ENCODE data around the gene LRRC66. TPM values are rescaled to one million over a fixed set of nuclear protein-coding genes. Genes with fewer than 3 reads are reported as not detected.

LRRC66 gene
- total and polyA plus RNA-seq, 2 of the 13 experiments (the other 11 are each of a cell fraction or from before 2014, with no cell fraction given): not detected

DNA sequence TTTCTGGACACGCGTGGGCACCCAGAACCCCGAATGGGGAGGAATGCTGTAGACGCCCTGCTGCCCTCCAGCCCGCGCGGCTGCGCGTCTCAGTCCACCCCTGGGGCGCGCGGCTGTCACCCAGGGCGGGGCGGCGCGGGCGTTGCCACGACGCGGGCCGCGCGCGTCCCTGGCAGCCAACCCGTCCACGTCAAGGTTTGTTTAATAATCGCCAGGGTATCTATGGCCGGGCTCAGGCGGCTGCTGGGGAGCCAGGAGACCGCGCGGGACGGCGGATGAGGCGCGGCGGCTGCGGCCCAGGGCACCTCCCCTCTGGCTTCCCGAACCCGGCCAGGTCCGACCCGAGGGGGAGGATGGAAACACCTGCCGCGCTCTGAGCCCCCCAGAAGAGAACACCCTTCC is 31.1 kb upstream of the LRRC66 start, which contains the start of gene SPATA18 (continued):
- TF ChIP-seq, protein P1, sequence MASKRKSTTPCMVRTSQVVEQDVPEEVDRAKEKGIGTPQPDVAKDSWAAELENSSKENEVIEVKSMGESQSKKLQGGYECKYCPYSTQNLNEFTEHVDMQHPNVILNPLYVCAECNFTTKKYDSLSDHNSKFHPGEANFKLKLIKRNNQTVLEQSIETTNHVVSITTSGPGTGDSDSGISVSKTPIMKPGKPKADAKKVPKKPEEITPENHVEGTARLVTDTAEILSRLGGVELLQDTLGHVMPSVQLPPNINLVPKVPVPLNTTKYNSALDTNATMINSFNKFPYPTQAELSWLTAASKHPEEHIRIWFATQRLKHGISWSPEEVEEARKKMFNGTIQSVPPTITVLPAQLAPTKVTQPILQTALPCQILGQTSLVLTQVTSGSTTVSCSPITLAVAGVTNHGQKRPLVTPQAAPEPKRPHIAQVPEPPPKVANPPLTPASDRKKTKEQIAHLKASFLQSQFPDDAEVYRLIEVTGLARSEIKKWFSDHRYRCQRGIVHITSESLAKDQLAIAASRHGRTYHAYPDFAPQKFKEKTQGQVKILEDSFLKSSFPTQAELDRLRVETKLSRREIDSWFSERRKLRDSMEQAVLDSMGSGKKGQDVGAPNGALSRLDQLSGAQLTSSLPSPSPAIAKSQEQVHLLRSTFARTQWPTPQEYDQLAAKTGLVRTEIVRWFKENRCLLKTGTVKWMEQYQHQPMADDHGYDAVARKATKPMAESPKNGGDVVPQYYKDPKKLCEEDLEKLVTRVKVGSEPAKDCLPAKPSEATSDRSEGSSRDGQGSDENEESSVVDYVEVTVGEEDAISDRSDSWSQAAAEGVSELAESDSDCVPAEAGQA (IDR thresholded peaks at IDR 0.05; ENCODE audit: low read depth): no peak
- TF ChIP-seq, protein P1 (CRISPR knock-in tag; IDR thresholded peaks at IDR 0.05; ENCODE audit: borderline replicate concordance): no peak
- TF ChIP-seq RFX1 (IDR thresholded peaks at IDR 0.05) (no peak), ZNF773 (CRISPR knock-in tag; IDR thresholded peaks at IDR 0.05; ENCODE audit: borderline replicate concordance) (no peak), GTF3A (CRISPR knock-in tag; conservative IDR thresholded peaks at IDR 0.05) (no peak), BHLHE40 (IDR thresholded peaks at IDR 0.05; ENCODE audit: low read length) (no peak), RBFOX2 (IDR thresholded peaks at IDR 0.05; ENCODE audit: low read depth, low read length) (peak; percentile 74), ZNF282 (IDR thresholded peaks at IDR 0.05; ENCODE audit: partially characterized antibody) (no peak), ZNF225 (CRISPR knock-in tag; IDR thresholded peaks at IDR 0.05) (no peak), NFRKB (IDR thresholded peaks at IDR 0.05) (no peak), CENPT (CRISPR knock-in tag; IDR thresholded peaks at IDR 0.05; ENCODE audit: low read depth) (no peak)
- TF ChIP-seq, protein P2, sequence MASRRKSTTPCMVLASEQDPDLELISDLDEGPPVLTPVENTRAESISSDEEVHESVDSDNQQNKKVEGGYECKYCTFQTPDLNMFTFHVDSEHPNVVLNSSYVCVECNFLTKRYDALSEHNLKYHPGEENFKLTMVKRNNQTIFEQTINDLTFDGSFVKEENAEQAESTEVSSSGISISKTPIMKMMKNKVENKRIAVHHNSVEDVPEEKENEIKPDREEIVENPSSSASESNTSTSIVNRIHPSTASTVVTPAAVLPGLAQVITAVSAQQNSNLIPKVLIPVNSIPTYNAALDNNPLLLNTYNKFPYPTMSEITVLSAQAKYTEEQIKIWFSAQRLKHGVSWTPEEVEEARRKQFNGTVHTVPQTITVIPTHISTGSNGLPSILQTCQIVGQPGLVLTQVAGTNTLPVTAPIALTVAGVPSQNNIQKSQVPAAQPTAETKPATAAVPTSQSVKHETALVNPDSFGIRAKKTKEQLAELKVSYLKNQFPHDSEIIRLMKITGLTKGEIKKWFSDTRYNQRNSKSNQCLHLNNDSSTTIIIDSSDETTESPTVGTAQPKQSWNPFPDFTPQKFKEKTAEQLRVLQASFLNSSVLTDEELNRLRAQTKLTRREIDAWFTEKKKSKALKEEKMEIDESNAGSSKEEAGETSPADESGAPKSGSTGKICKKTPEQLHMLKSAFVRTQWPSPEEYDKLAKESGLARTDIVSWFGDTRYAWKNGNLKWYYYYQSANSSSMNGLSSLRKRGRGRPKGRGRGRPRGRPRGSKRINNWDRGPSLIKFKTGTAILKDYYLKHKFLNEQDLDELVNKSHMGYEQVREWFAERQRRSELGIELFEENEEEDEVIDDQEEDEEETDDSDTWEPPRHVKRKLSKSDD (CRISPR knock-in tag; IDR thresholded peaks at IDR 0.05; ENCODE audit: low read depth): no peak
- TF ChIP-seq, protein P3, sequence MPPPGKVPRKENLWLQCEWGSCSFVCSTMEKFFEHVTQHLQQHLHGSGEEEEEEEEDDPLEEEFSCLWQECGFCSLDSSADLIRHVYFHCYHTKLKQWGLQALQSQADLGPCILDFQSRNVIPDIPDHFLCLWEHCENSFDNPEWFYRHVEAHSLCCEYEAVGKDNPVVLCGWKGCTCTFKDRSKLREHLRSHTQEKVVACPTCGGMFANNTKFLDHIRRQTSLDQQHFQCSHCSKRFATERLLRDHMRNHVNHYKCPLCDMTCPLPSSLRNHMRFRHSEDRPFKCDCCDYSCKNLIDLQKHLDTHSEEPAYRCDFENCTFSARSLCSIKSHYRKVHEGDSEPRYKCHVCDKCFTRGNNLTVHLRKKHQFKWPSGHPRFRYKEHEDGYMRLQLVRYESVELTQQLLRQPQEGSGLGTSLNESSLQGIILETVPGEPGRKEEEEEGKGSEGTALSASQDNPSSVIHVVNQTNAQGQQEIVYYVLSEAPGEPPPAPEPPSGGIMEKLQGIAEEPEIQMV (CRISPR knock-in tag; IDR thresholded peaks at IDR 0.05; ENCODE audit: low read depth): peak; percentile 39; the same call in 1 of the 2 replicates
- TF ChIP-seq, protein P4, sequence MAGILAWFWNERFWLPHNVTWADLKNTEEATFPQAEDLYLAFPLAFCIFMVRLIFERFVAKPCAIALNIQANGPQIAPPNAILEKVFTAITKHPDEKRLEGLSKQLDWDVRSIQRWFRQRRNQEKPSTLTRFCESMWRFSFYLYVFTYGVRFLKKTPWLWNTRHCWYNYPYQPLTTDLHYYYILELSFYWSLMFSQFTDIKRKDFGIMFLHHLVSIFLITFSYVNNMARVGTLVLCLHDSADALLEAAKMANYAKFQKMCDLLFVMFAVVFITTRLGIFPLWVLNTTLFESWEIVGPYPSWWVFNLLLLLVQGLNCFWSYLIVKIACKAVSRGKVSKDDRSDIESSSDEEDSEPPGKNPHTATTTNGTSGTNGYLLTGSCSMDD (CRISPR knock-in tag; IDR thresholded peaks at IDR 0.05): no peak
- TF ChIP-seq, protein P5, sequence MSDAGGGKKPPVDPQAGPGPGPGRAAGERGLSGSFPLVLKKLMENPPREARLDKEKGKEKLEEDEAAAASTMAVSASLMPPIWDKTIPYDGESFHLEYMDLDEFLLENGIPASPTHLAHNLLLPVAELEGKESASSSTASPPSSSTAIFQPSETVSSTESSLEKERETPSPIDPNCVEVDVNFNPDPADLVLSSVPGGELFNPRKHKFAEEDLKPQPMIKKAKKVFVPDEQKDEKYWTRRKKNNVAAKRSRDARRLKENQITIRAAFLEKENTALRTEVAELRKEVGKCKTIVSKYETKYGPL (CRISPR knock-in tag; IDR thresholded peaks at IDR 0.05): no peak

All from HepG2 (cell line).